ENCODE data around the gene MAGI1. TPM values are rescaled to one million over a fixed set of nuclear protein-coding genes. Genes with fewer than 3 reads are reported as not detected.

Gene MAGI1
- polyA plus RNA-seq, 1 experiment: 14.2 TPM

- Histone ChIP-seq H3K27me3 (ENCODE audit: control insufficient read depth, insufficient read depth, low read length) (no peaks in the 10 kb centered on the region), H3K9me3 (ENCODE audit: control insufficient read depth, insufficient read depth, low read length) (no peaks in the 10 kb centered on the region), H3K27ac (ENCODE audit: low read depth, low read length) (no peak overlapping the region), H3K4me3 (ENCODE audit: low read depth, low read length) (no peak overlapping the region)
- CTCF ChIA-PET: interaction anchor here (1.7 kb wide), 1 partner anchor 101 kb away, joined by 5 read pairs; no protein-coding TSS in a partner anchor
- DNase-seq (ENCODE audit: low read depth, low spot score): no peak
- TF ChIP-seq, protein P1, sequence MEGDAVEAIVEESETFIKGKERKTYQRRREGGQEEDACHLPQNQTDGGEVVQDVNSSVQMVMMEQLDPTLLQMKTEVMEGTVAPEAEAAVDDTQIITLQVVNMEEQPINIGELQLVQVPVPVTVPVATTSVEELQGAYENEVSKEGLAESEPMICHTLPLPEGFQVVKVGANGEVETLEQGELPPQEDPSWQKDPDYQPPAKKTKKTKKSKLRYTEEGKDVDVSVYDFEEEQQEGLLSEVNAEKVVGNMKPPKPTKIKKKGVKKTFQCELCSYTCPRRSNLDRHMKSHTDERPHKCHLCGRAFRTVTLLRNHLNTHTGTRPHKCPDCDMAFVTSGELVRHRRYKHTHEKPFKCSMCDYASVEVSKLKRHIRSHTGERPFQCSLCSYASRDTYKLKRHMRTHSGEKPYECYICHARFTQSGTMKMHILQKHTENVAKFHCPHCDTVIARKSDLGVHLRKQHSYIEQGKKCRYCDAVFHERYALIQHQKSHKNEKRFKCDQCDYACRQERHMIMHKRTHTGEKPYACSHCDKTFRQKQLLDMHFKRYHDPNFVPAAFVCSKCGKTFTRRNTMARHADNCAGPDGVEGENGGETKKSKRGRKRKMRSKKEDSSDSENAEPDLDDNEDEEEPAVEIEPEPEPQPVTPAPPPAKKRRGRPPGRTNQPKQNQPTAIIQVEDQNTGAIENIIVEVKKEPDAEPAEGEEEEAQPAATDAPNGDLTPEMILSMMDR (IDR thresholded peaks at IDR 0.05; ENCODE audit: low read depth, low read length): no peak
- POLR2A ChIA-PET: no interaction called here
These were observed 498.1 kb downstream of the MAGI1 start for GRCh38 chr3:65540666-65541065.

GRCh38 chr3:65539616-65540015 is 499.1 kb downstream of the MAGI1 start:
- TF ChIP-seq, protein P1 (IDR thresholded peaks at IDR 0.05; ENCODE audit: low read depth, low read length): no peak

DNA sequence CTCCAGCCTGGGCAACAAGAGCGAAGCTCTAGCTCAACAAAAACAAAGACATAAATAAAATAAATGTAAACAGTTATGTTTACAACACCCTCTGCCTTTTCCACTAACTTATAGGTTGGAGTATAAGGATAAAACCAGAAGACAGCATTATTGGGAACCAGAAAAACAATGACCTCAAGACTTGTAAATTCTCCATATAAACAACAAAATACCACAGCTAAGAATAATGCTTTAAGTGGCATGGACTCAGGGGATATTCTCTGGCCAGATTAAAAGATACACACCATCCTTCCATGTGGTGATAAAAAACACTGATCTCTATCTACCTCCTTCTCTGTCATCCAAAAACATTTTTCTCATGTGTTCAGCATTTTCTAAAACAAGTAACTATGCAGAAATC is 500.6 kb downstream of the MAGI1 start:
- DNase-seq (ENCODE audit: low read depth, low spot score): no peak
- no peak overlapping the region for H3K4me3 ChIP-seq (ENCODE audit: low read depth, low read length)
- H3K27ac ChIP-seq (ENCODE audit: low read depth, low read length): no peak overlapping the region
- no peaks in the 10 kb centered on the region for H3K9me3 ChIP-seq (ENCODE audit: control insufficient read depth, insufficient read depth, low read length)
- CTCF ChIA-PET: interaction anchor here (0.6 kb wide), 2 partner anchors 57 to 991 kb away, joined by 3 read pairs; no protein-coding TSS in a partner anchor
- POLR2A ChIA-PET: interaction anchor here (0.6 kb wide), 1 partner anchor 10 kb away, joined by 3 read pairs; no protein-coding TSS in a partner anchor
- H3K27me3 ChIP-seq (ENCODE audit: control insufficient read depth, insufficient read depth, low read length): no peaks in the 10 kb centered on the region
- TF ChIP-seq, protein P1 (IDR thresholded peaks at IDR 0.05; ENCODE audit: low read depth, low read length): no peak

More at GRCh38 chr3:65539616-65540015, 499.1 kb downstream of the MAGI1 start:
- POLR2A ChIA-PET: no interaction called here
- H3K9me3 ChIP-seq (ENCODE audit: control insufficient read depth, insufficient read depth, low read length): no peaks in the 10 kb centered on the region
- DNase-seq (ENCODE audit: low read depth, low spot score): no peak
- no peaks in the 10 kb centered on the region for H3K27me3 ChIP-seq (ENCODE audit: control insufficient read depth, insufficient read depth, low read length)
- no peak overlapping the region for H3K4me3 ChIP-seq (ENCODE audit: low read depth, low read length)
- CTCF ChIA-PET: interaction anchor here (1.7 kb wide), 1 partner anchor 100 kb away, joined by 5 read pairs; no protein-coding TSS in a partner anchor
- no peak overlapping the region for H3K27ac ChIP-seq (ENCODE audit: low read depth, low read length)

GRCh38 chr3:65537109-65537508 is 501.6 kb downstream of the MAGI1 start:
- TF ChIP-seq, protein P1 (IDR thresholded peaks at IDR 0.05; ENCODE audit: low read depth, low read length): no peak
- DNase-seq (ENCODE audit: low read depth, low spot score): no peak
- H3K27me3 ChIP-seq (ENCODE audit: control insufficient read depth, insufficient read depth, low read length): no peaks in the 10 kb centered on the region

GRCh38 chr3:65535260-65535659 is 503.5 kb downstream of the MAGI1 start:
- Histone ChIP-seq H3K4me3 (ENCODE audit: low read depth, low read length) (no peak overlapping the region), H3K27me3 (ENCODE audit: control insufficient read depth, insufficient read depth, low read length) (no peaks in the 10 kb centered on the region), H3K9me3 (ENCODE audit: control insufficient read depth, insufficient read depth, low read length) (no peaks in the 10 kb centered on the region), H3K27ac (ENCODE audit: low read depth, low read length) (no peak overlapping the region)
- TF ChIP-seq, protein P1 (IDR thresholded peaks at IDR 0.05; ENCODE audit: low read depth, low read length): no peak
- ChIA-PET POLR2A (no interaction called here), CTCF (no interaction called here)
- no peak for DNase-seq (ENCODE audit: low read depth, low spot score)

More at GRCh38 chr3:65537109-65537508, 501.6 kb downstream of the MAGI1 start:
- ChIA-PET POLR2A (no interaction called here), CTCF (no interaction called here)
- Histone ChIP-seq H3K27ac (ENCODE audit: low read depth, low read length) (no peak overlapping the region), H3K4me3 (ENCODE audit: low read depth, low read length) (no peak overlapping the region), H3K9me3 (ENCODE audit: control insufficient read depth, insufficient read depth, low read length) (no peaks in the 10 kb centered on the region)
